ENCODE results near the gene TBCK.
"Not testable (repeated sequence)": the region's sequence is repeated elsewhere in the genome, so short reads cannot be mapped to it uniquely, and the experiment has no call there.

Gene TBCK

GRCh38 chr4:106208481-106209460 is 107.2 kb downstream of the TBCK start:
- no peak for DNase-seq

GRCh38 chr4:106201373-106201772 is 114.6 kb downstream of the TBCK start:
- DNase-seq: no peak

GRCh38 chr4:106195435-106195950 is 120.5 kb downstream of the TBCK start:
- no peak for DNase-seq

- no peak for DNase-seq
These were observed 121.2 kb downstream of the TBCK start for GRCh38 chr4:106194801-106195200.

- DNase-seq: no peak
These were observed 123.9 kb downstream of the TBCK start for GRCh38 chr4:106192131-106192530.

- no peak for DNase-seq
These were observed 129.8 kb downstream of the TBCK start for GRCh38 chr4:106186201-106186600.

- DNase-seq: no peak
These were observed 132.5 kb downstream of the TBCK start for GRCh38 chr4:106183551-106183950.

GRCh38 chr4:106172861-106173260 is 143.1 kb downstream of the TBCK start:
- DNase-seq: no peak

- no peak for DNase-seq
These were observed 150.5 kb downstream of the TBCK start for GRCh38 chr4:106165351-106166010.

GRCh38 chr4:106162278-106162677 is 153.7 kb downstream of the TBCK start:
- no peak for DNase-seq

GRCh38 chr4:106160560-106160959 is 155.4 kb downstream of the TBCK start:
- DNase-seq: no peak

- DNase-seq: no peak
These were observed 166.1 kb downstream of the TBCK start for GRCh38 chr4:106149911-106150310.

- DNase-seq: no peak
These were observed 167.0 kb downstream of the TBCK start for GRCh38 chr4:106149026-106149425.

GRCh38 chr4:106142616-106143127 is 173.3 kb downstream of the TBCK start:
- DNase-seq: no peak

GRCh38 chr4:106140601-106141000 is 175.4 kb downstream of the TBCK start:
- DNase-seq: no peak

GRCh38 chr4:106136777-106137331 is 179.2 kb downstream of the TBCK start:
- no peak for DNase-seq

GRCh38 chr4:106132045-106132444 is 184.0 kb downstream of the TBCK start:
- no peak for DNase-seq

- no peak for DNase-seq
These were observed 189.9 kb downstream of the TBCK start for GRCh38 chr4:106126062-106126461.

- not testable (repeated sequence) for DNase-seq
These were observed 196.0 kb downstream of the TBCK start for GRCh38 chr4:106119949-106120555.

GRCh38 chr4:106116025-106116424 is 200.0 kb downstream of the TBCK start:
- DNase-seq: no peak

GRCh38 chr4:106114270-106114669 is 201.7 kb downstream of the TBCK start:
- no peak for DNase-seq

- not testable (repeated sequence) for DNase-seq
These were observed 204.1 kb downstream of the TBCK start for GRCh38 chr4:106111778-106112469.

Data from stimulated activated CD8-positive, alpha-beta memory T cell treated with anti-CD3 and anti-CD28 coated beads, Interleukin-4, amount 100 ng/mL, for 48 hours (primary cell).